ENCODE results near the gene ATP6V0C.
A peak's percentile ranks its signal among the peaks of the same experiment; 100 is the strongest.
"Not testable (repeated sequence)": the region's sequence is repeated elsewhere in the genome, so short reads cannot be mapped to it uniquely, and the experiment has no call there.

Gene ATP6V0C

DNA sequence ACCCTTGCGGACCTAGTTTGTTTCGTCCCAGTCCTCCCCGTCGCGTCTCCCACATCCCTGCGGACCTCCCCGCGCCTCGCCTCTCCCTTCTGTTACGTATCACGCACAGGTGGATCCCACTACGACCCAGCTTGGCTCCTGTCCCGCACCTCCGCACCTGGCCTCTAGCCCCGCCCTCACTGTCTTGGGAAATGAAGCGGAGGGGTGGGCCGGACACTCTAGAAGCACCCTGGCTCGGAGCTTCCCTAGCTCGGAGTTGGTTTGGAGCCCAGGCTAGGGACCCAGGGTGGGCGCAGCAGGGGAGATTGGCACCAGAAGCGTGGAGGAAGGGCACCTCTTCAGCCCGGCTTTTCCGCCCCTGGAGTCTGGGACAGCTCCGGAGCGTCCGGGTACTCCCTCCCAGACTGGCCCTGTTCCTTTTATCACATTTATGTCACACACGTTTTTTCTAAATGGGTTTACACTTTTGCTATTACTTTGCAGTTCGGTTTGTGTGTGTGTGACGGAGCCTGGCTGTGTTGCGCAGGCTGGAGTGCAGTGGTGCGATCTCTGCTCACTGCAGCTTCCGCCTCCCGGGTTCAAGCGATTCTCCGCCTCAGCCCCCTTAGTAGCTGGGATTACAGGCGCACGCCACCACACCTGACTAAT lies 18.9 kb downstream of the ATP6V0C start:
- H3K36me3 Mint-ChIP-seq: no peaks in the 10 kb centered on the region
- peak overlapping the region; percentile 90 for H3K4me3 Mint-ChIP-seq
- peak overlapping the region; percentile 93 for H3K27ac Mint-ChIP-seq
- H3K27me3 Mint-ChIP-seq: no peaks in the 10 kb centered on the region
- no peaks in the 10 kb centered on the region for H3K9me3 Mint-ChIP-seq (ENCODE audit: low read depth)
- H3K4me1 Mint-ChIP-seq (ENCODE audit: low read depth): peaks cover 19% of the 10 kb centered on the region

DNA sequence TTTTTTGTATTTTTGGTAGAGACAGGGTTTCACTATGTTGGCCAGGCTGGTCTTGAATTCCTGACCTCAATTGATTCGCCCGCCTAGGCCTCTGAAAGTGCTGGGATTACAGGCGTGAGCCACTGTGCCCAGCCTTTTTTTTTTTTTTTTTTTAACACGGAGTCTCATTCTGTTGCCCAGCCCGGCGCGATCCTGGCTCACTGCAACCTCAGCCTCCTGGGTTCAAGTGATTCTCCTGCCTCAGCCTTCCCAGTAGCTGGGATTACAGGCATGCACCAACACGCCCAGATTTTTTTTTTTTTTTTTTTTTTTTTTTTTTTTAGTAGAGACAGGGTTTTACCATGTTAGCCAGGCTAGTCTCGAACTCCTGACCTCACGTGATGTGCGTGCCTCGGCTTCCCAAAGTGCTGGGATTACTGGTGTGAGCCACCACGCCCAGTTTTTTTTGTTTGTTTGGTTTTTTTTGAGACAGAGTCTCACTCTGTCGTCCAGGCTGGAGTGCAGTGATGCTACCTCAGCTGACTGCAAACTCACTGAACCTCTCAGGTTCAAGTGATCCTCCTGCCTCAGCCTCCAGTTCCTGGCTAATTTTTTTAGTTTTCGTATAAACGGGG lies 19.5 kb downstream of the ATP6V0C start:
- Mint-ChIP-seq H3K4me3 (peak overlapping the region; percentile 90), H3K4me1 (ENCODE audit: low read depth) (peaks cover 19% of the 10 kb centered on the region), H3K27ac (peak overlapping the region; percentile 93)
- H3K36me3 Mint-ChIP-seq; H3K27me3 Mint-ChIP-seq; H3K9me3 Mint-ChIP-seq (ENCODE audit: low read depth): not testable (repeated sequence)

DNA sequence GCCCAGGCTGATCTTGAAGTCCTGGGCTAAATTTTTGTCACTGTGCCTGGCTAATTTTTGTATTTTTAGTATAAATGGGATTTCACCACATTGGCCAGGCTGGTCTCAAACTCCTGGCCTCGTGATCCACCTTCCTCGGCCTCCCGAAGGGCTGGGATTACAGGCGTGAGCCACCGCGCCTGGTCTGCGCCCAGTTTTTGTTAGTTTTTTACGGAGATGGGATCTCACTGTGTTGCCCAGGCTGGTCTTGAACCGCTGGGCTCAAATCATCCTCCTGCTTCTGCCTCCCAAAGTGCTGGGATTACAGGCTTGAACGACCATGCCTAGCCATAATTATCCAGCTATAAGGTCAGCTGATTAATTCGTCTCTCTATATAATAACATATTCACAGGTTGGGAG lies 20.2 kb downstream of the ATP6V0C start:
- no peaks in the 10 kb centered on the region for H3K9me3 Mint-ChIP-seq (ENCODE audit: low read depth)
- no peaks in the 10 kb centered on the region for H3K36me3 Mint-ChIP-seq
- no peaks in the 10 kb centered on the region for H3K27me3 Mint-ChIP-seq
- peak overlapping the region; percentile 70 for H3K27ac Mint-ChIP-seq
- H3K4me1 Mint-ChIP-seq (ENCODE audit: low read depth): peaks cover 21% of the 10 kb centered on the region
- H3K4me3 Mint-ChIP-seq: peak overlapping the region; percentile 68

DNA sequence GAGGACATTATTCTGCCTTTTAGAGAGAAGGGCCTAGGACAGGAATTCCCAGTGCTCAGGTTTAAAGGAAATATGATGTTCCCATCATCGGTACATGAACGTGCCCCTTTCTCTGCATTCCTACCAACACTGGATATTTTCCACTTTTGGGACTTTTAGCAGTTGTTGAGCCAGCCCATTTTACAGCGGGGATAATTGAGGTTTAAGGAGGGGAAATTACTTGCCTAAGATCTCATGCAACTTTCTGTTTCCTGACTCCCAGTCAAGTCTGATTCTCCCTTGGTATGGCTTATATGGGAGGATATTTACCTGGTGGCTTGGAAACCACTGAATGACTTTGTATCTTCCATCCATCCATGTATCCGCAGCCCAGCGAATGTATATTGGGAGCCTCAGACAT lies 20.6 kb downstream of the ATP6V0C start:
- H3K27me3 Mint-ChIP-seq; H3K9me3 Mint-ChIP-seq (ENCODE audit: low read depth); H3K36me3 Mint-ChIP-seq; H3K27ac Mint-ChIP-seq: not testable (repeated sequence)
- H3K4me1 Mint-ChIP-seq (ENCODE audit: low read depth): peaks cover 23% of the 10 kb centered on the region
- peak overlapping the region; percentile 68 for H3K4me3 Mint-ChIP-seq

DNA sequence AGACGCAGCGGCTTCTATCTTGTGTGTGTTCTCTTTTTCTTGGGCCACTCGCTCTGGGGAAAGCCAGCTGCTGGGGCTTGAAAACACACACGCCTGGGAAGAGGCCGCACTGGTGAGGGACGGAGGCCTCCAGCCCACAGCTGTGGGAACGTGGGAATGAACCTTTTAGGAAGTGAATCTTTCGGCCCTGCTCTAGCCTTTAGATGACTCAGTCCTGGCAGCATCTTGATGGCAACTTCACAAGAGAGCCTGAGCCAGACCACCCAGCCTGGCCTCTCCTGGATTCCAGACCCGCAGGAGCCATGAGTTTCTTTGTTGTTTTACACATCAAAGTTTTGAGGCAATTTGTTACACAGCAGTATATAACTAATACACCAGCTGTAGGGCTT lies 21.9 kb downstream of the ATP6V0C start:
- H3K36me3 Mint-ChIP-seq: no peaks in the 10 kb centered on the region
- H3K9me3 Mint-ChIP-seq (ENCODE audit: low read depth): no peaks in the 10 kb centered on the region
- peaks cover 33% of the 10 kb centered on the region for H3K4me1 Mint-ChIP-seq (ENCODE audit: low read depth)
- H3K27me3 Mint-ChIP-seq: no peaks in the 10 kb centered on the region
- peak overlapping the region; percentile 49 for H3K4me3 Mint-ChIP-seq
- H3K27ac Mint-ChIP-seq: no peak overlapping the region

DNA sequence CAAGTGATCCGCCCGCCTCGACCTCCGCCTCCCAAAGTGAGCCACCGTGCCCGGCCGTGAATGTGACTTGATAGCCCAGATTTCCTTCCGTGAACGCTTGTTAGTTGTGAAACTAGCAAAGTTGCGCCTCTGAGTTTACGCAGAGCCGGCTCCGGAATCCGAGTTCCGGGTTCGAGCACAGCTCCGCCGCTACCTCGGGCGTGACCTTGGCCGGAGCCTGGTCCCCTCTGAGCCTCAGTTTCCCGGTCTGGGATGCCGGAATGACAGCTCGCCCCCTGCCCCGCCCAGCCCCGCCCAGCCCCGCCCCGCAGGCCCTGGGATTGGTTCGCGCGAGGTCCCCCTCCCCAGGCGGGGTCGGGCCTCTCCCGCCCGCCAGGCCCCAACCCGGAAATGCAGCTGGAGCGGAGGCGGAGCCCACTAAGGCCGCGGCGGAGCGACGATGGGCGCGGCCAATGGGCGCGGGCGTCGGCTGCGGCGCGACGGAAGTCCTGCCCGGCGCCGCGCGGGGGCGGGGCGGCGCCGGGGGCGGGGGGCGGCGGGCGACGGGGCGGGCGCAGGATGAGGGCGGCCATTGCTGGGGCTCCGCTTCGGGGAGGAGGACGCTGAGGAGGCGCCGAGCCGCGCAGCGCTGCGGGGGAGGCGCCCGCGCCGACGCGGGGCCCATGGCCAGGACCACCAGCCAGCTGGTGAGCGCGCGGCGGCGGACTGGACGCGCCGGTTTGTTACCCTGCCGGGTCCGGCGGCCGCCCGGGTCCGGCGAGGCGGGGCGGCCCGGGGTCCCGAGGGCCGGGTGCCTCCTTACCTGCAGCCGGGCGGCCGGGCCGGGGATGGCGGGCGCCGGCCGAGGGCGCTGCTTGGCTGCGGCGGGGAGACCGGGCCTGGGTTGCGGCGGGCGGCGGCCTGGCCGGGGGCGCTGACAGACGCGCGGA lies 24.0 kb downstream of the ATP6V0C start, which contains the start of gene PDPK1:
PDPK1 (plus strand) TSS at position 571 of the 929 bp plus-strand sequence; CDS start at position 663, 92 bp downstream.
- no peaks in the 10 kb centered on the region for H3K27me3 Mint-ChIP-seq
- no peaks in the 10 kb centered on the region for H3K36me3 Mint-ChIP-seq
- peaks cover 38% of the 10 kb centered on the region for H3K4me1 Mint-ChIP-seq (ENCODE audit: low read depth)
- H3K4me3 Mint-ChIP-seq: peak within 1 kb of the TSS; percentile 94
- no peaks in the 10 kb centered on the region for H3K9me3 Mint-ChIP-seq (ENCODE audit: low read depth)
- H3K27ac Mint-ChIP-seq: peak within 1 kb of the TSS; percentile 85

DNA sequence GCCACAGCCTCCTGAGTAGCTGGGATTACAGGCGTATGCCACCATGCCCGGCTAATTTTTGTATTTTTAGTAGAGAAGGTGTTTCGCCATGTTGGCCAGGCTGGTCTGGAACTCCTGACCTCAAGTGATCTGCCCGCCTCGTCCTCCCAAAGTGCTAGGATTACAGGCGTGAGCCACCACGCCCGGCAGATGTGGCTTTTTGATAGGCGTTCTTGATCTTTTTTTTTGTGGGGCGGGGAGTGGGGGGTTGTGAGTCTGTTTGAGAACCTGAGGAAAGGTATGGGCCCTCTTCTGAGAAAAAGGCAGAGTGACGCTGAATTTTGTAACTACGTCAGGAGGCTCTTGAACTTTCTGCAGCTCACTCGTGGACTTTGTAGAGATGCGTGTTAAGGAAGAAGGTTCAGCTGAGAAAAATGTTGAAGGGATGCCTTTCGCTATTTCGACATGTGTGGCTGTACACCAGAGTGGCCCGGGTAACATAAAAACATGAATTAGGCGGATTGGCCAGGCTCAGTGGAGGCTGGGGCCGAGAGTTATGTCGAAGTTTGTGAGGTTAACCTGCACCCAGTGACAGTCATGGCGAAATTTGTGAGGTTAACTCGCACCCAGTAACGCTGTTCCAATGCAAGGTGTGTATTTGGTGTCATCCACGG lies 25.6 kb downstream of the ATP6V0C start:
- Mint-ChIP-seq H3K4me1 (ENCODE audit: low read depth) (peaks cover 37% of the 10 kb centered on the region), H3K4me3 (peak overlapping the region; percentile 94), H3K27ac (peak overlapping the region; percentile 83)
- H3K27me3 Mint-ChIP-seq; H3K36me3 Mint-ChIP-seq; H3K9me3 Mint-ChIP-seq (ENCODE audit: low read depth): not testable (repeated sequence)

DNA sequence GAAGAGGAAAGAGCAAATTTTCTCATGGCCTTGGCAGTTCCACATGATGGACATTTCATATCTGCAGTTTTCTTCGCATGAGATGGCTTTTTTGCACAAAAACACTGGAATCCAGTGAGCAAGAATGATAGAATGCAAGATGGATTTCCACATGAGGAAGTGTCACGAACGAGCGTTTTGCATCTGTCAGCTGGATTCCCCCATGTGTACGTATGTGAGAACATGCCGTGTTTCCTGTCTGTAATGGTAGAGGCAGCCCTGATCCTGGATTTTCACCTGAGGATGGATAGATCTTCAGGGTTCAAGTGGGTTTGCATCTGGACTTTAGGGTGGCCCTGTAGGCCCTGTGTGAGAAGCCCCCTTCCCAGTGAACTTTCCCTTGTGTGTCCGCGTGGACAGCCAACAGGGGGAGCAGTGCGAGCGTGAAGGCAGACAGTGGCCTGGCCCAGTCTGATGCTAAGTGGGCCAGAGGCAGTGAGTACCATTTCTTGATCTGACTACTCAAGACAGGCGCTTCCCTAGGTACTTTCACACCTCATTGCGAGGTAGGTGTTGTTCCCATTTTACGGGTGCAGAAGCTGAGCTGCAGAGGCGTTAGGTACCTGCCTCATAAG lies 26.2 kb downstream of the ATP6V0C start:
- H3K9me3 Mint-ChIP-seq (ENCODE audit: low read depth); H3K27me3 Mint-ChIP-seq; H3K27ac Mint-ChIP-seq; H3K36me3 Mint-ChIP-seq: not testable (repeated sequence)
- peaks cover 38% of the 10 kb centered on the region for H3K4me1 Mint-ChIP-seq (ENCODE audit: low read depth)
- H3K4me3 Mint-ChIP-seq: peak overlapping the region; percentile 94

DNA sequence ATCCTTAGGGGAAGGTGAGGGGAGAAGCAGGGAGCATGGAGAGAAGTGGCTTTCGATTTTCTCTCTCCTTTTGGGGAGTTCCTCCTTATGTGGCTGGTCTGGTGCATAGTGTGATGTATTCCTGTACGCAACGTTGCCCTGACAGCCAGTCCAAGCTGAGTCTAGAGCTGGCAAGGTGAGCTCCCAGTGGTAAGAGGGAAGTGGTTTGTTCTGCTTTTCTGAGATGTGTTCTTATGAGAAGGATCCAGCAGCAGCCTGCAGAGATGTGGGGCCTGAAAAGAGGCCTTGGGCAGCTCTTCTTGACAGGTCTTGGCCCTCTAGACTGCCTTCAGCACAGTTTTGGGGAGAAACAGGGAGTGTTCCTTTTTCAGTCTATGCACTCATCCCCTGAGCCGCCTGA lies 27.2 kb downstream of the ATP6V0C start:
- H3K27me3 Mint-ChIP-seq; H3K36me3 Mint-ChIP-seq; H3K9me3 Mint-ChIP-seq (ENCODE audit: low read depth): not testable (repeated sequence)
- H3K27ac Mint-ChIP-seq: peak overlapping the region; percentile 28
- peak overlapping the region; percentile 54 for H3K4me3 Mint-ChIP-seq
- peaks cover 38% of the 10 kb centered on the region for H3K4me1 Mint-ChIP-seq (ENCODE audit: low read depth)

DNA sequence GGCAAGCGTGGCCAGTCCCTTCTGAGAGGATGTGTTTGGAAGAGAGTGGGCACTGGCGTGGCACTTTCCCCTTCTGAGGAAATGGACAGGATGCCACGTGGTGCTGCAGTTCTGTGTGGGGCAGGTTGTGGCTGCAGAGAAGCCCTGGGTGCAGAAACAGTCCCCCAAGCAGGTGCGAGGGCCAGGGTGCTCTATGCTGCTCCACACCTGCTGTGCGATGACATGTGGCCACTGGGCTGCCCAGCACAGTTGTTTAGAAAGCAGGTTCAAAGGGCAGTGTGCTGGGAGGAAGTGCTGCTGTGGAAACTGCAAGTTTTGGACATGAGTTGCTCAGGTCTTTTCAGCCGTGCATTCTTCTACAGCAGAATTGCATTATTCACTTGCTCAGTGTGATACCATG lies 27.7 kb downstream of the ATP6V0C start:
- Mint-ChIP-seq H3K4me1 (ENCODE audit: low read depth) (peaks cover 38% of the 10 kb centered on the region), H3K4me3 (peak overlapping the region; percentile 36)
- H3K36me3 Mint-ChIP-seq; H3K27ac Mint-ChIP-seq; H3K27me3 Mint-ChIP-seq; H3K9me3 Mint-ChIP-seq (ENCODE audit: low read depth): not testable (repeated sequence)

DNA sequence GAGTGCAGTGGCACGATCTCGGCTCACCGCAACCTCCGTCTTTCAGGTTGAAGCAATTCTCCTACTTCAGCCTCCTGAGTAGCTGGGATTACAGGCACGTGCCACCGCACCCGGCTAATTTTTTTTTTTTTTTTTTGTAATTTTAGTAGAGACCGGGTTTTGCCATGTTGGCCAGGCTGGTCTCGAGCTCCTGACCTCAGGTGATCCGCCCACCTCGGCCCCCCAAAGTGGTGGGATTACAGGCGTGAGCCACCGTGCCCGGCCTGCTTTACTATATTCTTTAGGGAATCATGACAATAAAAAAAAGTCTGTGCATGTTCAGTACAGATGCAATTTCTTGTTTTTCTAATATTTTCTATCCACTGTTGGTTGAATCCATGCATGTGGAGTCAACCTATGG lies 30.0 kb downstream of the ATP6V0C start:
- not testable (repeated sequence) for H3K9me3 Mint-ChIP-seq (ENCODE audit: low read depth); H3K4me3 Mint-ChIP-seq; H3K27ac Mint-ChIP-seq; H3K27me3 Mint-ChIP-seq; H3K36me3 Mint-ChIP-seq
- peaks cover 32% of the 10 kb centered on the region for H3K4me1 Mint-ChIP-seq (ENCODE audit: low read depth)

DNA sequence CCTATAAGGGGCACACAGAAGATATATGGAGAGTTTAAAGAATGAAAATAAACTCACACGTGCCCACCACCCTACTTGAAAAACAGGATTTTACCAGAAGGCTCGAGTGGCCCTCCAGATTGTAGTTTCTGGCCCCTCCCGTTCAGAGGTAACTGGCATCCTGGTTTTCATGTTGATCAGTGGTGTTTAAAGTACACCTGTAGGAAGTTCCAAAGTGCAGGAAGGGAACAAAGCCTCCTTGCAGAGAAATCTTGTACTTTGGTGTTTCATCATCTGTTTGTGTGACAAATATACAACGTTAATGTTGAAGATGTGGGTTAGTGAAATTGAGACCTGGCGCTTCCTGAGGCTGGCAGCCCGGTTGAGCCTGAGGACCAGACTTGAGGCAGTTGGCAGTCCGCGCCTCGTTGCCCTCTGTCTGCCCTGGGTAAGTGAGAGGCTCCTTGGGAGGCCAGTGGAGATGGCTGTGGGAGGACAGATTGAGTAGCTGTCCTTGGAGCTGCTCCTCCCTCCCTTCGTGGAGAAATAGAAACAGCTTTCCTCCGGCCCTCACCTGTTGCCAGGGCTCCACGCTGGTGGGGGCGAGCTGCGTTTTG lies 36.6 kb downstream of the ATP6V0C start:
- H3K27me3 Mint-ChIP-seq; H3K4me1 Mint-ChIP-seq (ENCODE audit: low read depth); H3K9me3 Mint-ChIP-seq (ENCODE audit: low read depth); H3K27ac Mint-ChIP-seq; H3K4me3 Mint-ChIP-seq; H3K36me3 Mint-ChIP-seq: not testable (repeated sequence)

DNA sequence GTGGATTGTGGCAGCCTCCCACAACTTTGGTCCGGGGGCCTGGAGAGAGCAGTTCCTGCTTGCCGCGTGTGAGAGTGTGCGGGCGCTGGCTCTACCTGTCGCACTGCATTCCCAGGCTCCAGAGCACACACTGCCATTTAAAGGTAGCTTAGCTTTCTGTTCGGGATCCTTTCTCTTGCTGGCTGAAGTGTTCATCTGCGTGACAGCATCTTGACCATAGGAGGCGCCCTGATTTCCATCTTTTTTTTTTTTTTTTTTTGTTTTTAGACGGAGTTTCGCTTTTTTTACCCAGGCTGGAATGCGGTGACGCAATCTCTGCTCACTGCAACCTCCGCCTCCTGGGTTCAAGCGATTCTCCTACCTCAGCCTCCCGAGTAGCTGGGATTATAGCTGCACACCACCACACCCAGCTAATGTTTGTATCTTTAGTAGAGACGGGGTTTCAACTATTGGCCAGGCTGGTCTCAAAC lies 37.7 kb downstream of the ATP6V0C start:
- not testable (repeated sequence) for H3K4me1 Mint-ChIP-seq (ENCODE audit: low read depth); H3K27me3 Mint-ChIP-seq; H3K36me3 Mint-ChIP-seq; H3K27ac Mint-ChIP-seq; H3K9me3 Mint-ChIP-seq (ENCODE audit: low read depth); H3K4me3 Mint-ChIP-seq

DNA sequence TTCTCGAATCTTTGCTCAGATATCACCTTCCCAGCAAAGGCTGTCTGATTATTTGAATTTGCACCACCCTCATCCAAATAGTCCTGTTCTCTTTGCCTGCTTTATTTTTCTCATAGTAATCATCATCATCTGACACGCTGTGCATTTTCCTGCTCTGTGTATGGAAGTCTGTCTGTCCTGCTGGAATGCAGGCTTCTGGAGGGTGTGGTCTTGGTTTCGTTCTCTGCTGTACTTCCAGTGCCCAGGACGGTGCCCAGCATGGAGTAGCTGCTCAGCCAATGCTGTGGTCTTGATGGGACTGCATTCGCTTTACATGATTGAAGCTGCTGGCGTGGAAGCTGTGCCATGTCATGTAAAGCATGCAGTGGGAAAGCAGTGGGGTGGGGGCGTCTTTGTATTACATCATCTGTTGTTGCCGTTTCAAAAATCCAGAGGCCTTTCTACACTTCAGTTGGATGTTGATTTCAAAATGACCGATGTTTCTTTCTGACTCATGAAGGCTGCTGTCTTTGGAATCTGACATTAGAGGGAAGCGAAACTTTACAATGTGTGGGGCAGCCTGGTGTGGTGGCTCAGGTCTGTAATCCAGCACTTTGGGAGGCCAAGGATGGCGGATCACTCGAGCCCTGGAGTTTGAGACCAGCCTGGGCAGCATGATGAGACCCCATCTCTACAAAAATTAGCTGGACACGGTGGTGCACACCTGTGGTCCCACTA lies 41.1 kb downstream of the ATP6V0C start:
- H3K27ac Mint-ChIP-seq; H3K4me3 Mint-ChIP-seq; H3K36me3 Mint-ChIP-seq; H3K9me3 Mint-ChIP-seq (ENCODE audit: low read depth); H3K4me1 Mint-ChIP-seq (ENCODE audit: low read depth); H3K27me3 Mint-ChIP-seq: not testable (repeated sequence)
